K562 (cell line): ENCODE results near the gene NES. TPM values are rescaled to one million over a fixed set of nuclear protein-coding genes. Genes with fewer than 3 reads are reported as not detected.

Experiments
- CBFB ChIP-seq: sonication (generic); formaldehyde crosslinking; IDR thresholded peaks from 2 replicates; pipeline ENCODE4 v1.4.0; 2020; ENCODE audit warnings: mild to moderate bottlenecking, missing genetic modification reagents
- CCAR2 ChIP-seq: fragments of 200-400 bp; formaldehyde crosslinking; IDR thresholded peaks from 2 replicates; pipeline ENCODE4 v1.6.1; 2017; ENCODE audit warnings: mild to moderate bottlenecking, low read depth, low read length
- CUX1 ChIP-seq: fragments of 200-800 bp; sonication (Bioruptor generic); IDR thresholded peaks from 2 replicates; pipeline ENCODE4 v1.6.1; 2016; ENCODE audit warnings: missing genetic modification characterization, missing compliant biosample characterization
- ELF2 ChIP-seq: fragments of 250-450 bp; sonication (Bioruptor Pico); IDR thresholded peaks from 2 replicates; pipeline ENCODE4 v1.5.0; 2021; ENCODE audit warnings: mild to moderate bottlenecking
- HNRNPH1 ChIP-seq: fragments of 200-400 bp; formaldehyde crosslinking; optimal IDR thresholded peaks from 2 replicates; pipeline ENCODE3; 2017; ENCODE audit warnings: low read depth, mild to moderate bottlenecking, low read length, moderate library complexity
- MAZ ChIP-seq, 2 experiments: fragments of 450-650 bp in 1 of 2; sonication (generic) in 1 of 2; formaldehyde crosslinking; IDR thresholded peaks in 1 of 2; conservative IDR thresholded peaks in 1 of 2; 2 replicates each; pipeline versions ENCODE4 v1.4.0 to v1.5.0; 2020; ENCODE audit warnings: mild to moderate bottlenecking in 1 of 2, missing genetic modification reagents in 1 of 2
- PHB2 ChIP-seq: fragments of 450-650 bp; IDR thresholded peaks from 2 replicates; pipeline ENCODE4 v1.6.1; 2017; ENCODE audit warnings: low read depth
- RBBP5 ChIP-seq: fragments of 200-600 bp; sonication (generic); IDR thresholded peaks from 2 replicates; pipeline ENCODE4 v1.6.1; 2012; ENCODE audit warnings: borderline replicate concordance, mild to moderate bottlenecking, low read length, control low read depth, inconsistent platforms; ENCODE audit not compliant: insufficient read depth, poor library complexity, severe bottlenecking
- RUNX1 ChIP-seq: sonication (generic); IDR thresholded peaks from 2 replicates; pipeline ENCODE4 v1.6.1; 2016; ENCODE audit warnings: antibody characterized with exemption, low read depth
- SMAD3 ChIP-seq: fragments of 450-650 bp; formaldehyde crosslinking; conservative IDR thresholded peaks from 2 replicates; pipeline ENCODE4 v1.4.0; 2020; ENCODE audit warnings: mild to moderate bottlenecking
- SMARCA4 ChIP-seq: fragments of 450-650 bp; IDR thresholded peaks from 2 replicates; pipeline ENCODE4 v1.6.1; 2016
- SUPT5H ChIP-seq: fragments of 450-650 bp; IDR thresholded peaks from 2 replicates; pipeline ENCODE4 v1.6.1; 2016
- TOE1 ChIP-seq, 2 experiments: fragments of 450-650 bp in 1 of 2; sonication (generic) in 1 of 2; formaldehyde crosslinking in 1 of 2; IDR thresholded peaks; 2 replicates each; pipeline versions ENCODE4 v1.7.1 to v1.8.0; 2016 to 2022; ENCODE audit warnings: borderline replicate concordance in 2 of 2, mild to moderate bottlenecking in 2 of 2, antibody characterized with exemption in 1 of 2, inconsistent platforms in 1 of 2, low read depth in 1 of 2, missing genetic modification reagents in 1 of 2, moderate library complexity in 1 of 2
- TRIM24 ChIP-seq, 2 experiments: fragments of 450-650 bp; IDR thresholded peaks; 2 replicates each; pipeline ENCODE4 v1.6.1; 2016
- XRCC3 ChIP-seq: fragments of 450-650 bp; IDR thresholded peaks from 2 replicates; pipeline ENCODE4 v1.6.1; 2017; ENCODE audit warnings: mild to moderate bottlenecking, moderate library complexity
- polyA plus RNA-seq, 8 experiments: library from polyadenylated mRNA; depleted of rRNA in 4 of 8; stranded (reverse) in 5 of 8; unstranded in 3 of 8; fragments of >200 nt; fragmentation: Nextera tagmentation in 2 of 8; fragmentation: Illumina TruSeq in 1 of 8; extraction: Ambion mirVana in 2 of 8; extraction: Trizol in 1 of 8; gene quantifications; 2 replicates each; pipeline versions ENCODE4 v1.2.1 to v1.2.3, GENCODE V29; 2011 to 2014; ENCODE audit warnings: inconsistent platforms in 1 of 8, missing spikeins in 1 of 8
- total RNA-seq, 7 experiments: library from RNA; depleted of rRNA in 6 of 7; stranded (reverse); fragments of >200 nt in 6 of 7; fragmentation: Illumina TruSeq in 2 of 7; extraction: Trizol in 2 of 7; gene quantifications; 2 replicates each; pipeline versions ENCODE4 v1.2.1 to v1.2.3, GENCODE V29; 2011 to 2021; ENCODE audit warnings: low replicate concordance in 1 of 7
- TF ChIP-seq, protein P1 (sequence below): fragments of 450-650 bp; IDR thresholded peaks from 2 replicates; pipeline ENCODE4 v1.6.1; 2016; ENCODE audit warnings: mild to moderate bottlenecking
- TF ChIP-seq, protein P2 (sequence below): fragments of 450-650 bp; formaldehyde crosslinking; IDR thresholded peaks from 2 replicates; pipeline ENCODE4 v1.4.0; 2020; ENCODE audit warnings: mild to moderate bottlenecking, moderate library complexity

The NES gene
- total and polyA plus RNA-seq, 9 of the 15 experiments (the other 6 are each of a cell fraction or from before 2014, with no cell fraction given), result 0.10 to 8.6 (median 4.2) TPM

- TF ChIP-seq, protein P1, sequence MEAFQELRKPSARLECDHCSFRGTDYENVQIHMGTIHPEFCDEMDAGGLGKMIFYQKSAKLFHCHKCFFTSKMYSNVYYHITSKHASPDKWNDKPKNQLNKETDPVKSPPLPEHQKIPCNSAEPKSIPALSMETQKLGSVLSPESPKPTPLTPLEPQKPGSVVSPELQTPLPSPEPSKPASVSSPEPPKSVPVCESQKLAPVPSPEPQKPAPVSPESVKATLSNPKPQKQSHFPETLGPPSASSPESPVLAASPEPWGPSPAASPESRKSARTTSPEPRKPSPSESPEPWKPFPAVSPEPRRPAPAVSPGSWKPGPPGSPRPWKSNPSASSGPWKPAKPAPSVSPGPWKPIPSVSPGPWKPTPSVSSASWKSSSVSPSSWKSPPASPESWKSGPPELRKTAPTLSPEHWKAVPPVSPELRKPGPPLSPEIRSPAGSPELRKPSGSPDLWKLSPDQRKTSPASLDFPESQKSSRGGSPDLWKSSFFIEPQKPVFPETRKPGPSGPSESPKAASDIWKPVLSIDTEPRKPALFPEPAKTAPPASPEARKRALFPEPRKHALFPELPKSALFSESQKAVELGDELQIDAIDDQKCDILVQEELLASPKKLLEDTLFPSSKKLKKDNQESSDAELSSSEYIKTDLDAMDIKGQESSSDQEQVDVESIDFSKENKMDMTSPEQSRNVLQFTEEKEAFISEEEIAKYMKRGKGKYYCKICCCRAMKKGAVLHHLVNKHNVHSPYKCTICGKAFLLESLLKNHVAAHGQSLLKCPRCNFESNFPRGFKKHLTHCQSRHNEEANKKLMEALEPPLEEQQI, result no peak
- peak; percentile 84 for TF ChIP-seq TOE1 (IDR thresholded peaks at IDR 0.05; ENCODE audit: borderline replicate concordance)
- peak; percentile 52; the same call in 1 of the 2 replicates for TF ChIP-seq TOE1 (CRISPR knock-in tag; IDR thresholded peaks at IDR 0.05; ENCODE audit: borderline replicate concordance, low read depth)
- no peak for TF ChIP-seq ELF2 (CRISPR knock-in tag)
- no peak for TF ChIP-seq CUX1 (CRISPR knock-in tag)
- no peak for TF ChIP-seq HNRNPH1
- TF ChIP-seq SMAD3, result 0 out of 2 replicates have a peak, but pooled peaks have one; percentile 20
- TF ChIP-seq RBBP5, result no peak
- no peak; the same call in 1 of the 2 replicates for TF ChIP-seq CBFB (CRISPR knock-in tag)
- TF ChIP-seq SUPT5H, result peak; percentile 94
- TF ChIP-seq XRCC3, result no peak
- peak; percentile 82 for TF ChIP-seq SMARCA4
- TF ChIP-seq MAZ (CRISPR knock-in tag; conservative IDR thresholded peaks at IDR 0.05 in 1 of 2, IDR thresholded peaks at IDR 0.05 in 1 of 2), result peak; percentile 95 to 98
- TF ChIP-seq TRIM24 (IDR thresholded peaks at IDR 0.05), result peak; percentile 18 to 34; a peak in 1 of 4 replicates
- TF ChIP-seq, protein P2, sequence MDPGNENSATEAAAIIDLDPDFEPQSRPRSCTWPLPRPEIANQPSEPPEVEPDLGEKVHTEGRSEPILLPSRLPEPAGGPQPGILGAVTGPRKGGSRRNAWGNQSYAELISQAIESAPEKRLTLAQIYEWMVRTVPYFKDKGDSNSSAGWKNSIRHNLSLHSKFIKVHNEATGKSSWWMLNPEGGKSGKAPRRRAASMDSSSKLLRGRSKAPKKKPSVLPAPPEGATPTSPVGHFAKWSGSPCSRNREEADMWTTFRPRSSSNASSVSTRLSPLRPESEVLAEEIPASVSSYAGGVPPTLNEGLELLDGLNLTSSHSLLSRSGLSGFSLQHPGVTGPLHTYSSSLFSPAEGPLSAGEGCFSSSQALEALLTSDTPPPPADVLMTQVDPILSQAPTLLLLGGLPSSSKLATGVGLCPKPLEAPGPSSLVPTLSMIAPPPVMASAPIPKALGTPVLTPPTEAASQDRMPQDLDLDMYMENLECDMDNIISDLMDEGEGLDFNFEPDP, result no peak
- TF ChIP-seq PHB2, result no peak
- 0 out of 2 replicates have a peak, but pooled peaks have one; percentile 32 for TF ChIP-seq RUNX1
- no peak for TF ChIP-seq CCAR2
Measured at GRCh38 chr1:156659988-156660751, 17.0 kb downstream of the NES start (continued).
